ENCODE data around the gene SLC38A3.

The SLC38A3 gene

DNA sequence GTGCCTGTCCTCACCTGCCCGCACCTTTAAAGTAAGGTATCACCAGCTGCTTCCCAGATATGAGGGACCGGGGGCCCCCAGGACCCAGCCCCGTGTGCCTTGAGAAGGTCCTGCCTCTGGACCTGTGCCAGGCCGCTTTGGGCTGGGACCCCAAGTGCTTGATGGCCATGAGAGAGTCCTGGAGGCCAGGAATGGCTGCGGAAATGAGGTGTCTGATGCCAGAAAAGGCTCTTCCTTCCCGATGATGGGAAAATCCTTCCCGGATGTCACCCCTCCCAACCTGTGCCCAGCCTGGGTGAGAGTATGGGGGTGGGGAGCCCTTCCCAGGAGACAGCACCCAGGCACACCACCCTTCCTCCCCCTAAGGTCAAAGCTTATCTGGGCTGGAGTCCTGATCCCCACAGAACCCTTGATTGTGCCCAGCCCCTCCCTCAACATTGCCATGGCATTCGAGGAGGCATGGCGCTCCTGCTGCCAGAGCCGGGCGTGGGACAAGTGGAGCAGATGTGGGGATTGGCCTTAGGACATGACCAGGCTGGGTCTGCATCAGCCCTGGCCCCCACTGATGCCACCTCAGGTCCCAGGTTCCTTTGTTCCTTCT, 35.7 kb upstream of the SLC38A3 start:
- no peak for DNase-seq (ENCODE audit: low spot score)

GRCh38 chr3:50169858-50170257, 35.2 kb upstream of the SLC38A3 start:
- no peak for DNase-seq (ENCODE audit: low spot score)

- no peak for DNase-seq (ENCODE audit: low spot score)
These were observed 34.4 kb upstream of the SLC38A3 start for GRCh38 chr3:50170689-50171088.

DNA sequence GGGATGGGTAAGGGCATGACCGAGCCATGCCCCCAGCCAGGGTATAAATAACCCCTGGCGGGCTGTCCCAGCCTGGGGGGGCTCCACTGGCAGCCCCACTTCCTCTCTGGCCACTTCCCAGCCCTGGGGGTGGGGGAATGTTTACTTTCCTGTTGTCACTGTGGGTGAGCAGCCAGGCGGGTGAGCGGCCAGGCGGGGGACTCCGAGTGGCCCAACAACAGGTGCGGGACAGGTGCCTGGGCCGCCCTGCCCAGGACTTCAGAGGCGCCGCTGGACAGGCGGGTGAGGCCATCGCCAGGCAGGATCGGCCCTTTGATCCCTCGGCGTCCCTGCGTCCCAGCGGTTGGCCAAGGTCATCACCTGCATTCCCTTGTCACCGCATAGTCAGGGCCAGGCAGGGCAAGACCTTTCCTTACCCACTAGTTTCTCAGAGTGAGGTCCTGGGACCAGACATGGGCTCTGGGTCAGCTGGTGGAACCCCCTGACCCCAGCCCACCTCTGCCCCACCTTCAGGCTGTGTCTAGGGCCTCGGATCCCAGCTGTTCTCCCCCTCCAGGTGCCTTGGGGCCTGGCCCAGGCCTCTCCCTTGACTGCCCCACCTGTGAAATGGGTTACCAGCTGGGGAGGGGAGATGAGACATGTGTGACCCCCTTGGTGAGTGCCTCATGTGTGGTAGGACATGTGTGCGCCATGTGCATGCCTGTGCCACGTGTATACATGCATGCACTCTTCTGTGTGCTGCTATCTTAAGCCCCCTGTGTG, 33.4 kb upstream of the SLC38A3 start:
- DNase-seq (ENCODE audit: low spot score), result no peak

DNA sequence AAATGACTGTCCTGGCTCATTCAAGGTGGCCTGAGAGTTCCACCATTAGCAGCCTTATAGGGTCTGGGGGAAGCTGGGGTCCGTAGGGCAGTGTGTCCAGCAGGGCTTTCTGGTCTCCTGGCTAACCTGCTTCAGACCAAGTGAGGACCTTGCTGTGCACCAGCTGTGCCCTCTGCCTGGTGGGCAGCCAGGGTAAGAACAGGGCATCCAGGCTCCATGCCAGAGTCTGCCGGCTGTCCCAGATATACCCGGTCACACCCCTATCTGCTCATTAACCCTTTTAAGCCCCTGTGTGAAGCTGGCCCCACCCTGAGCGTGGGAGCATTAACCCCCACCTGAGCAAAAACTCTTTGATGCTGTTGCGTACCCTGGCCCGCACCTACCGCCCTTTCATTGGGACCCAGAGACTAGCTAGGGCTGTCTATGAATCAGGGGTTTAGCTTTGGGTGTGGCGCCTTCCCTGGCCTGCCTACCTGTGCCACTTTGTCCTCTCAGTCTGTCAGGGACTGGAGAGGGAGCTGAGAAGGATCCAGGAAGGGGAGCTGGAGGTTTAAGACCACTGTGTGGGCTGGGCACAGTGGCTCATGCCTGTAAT, 32.3 kb upstream of the SLC38A3 start:
- no peak for DNase-seq (ENCODE audit: low spot score)

GRCh38 chr3:50173685-50174516, 31.2 kb upstream of the SLC38A3 start:
- no peak for DNase-seq (ENCODE audit: low spot score)

DNA sequence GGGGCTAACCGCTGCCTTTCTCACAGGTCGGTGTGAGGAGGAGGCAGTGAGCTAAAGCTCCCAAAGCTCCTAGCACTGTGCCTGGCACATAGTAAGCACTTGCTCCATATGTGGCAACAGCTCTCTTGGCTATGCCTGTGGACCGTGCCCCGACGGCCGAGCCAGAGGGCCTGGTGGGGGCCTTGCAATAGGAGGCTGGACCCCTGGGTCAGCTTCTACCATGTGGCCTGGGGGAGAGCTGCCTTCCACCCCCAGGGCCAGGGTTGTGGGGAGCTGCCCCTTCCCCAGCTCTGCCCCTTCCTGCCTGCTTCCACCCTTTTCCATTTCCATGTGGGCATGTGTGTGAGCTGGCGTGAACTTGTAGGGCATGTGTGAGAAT, 30.6 kb upstream of the SLC38A3 start:
- no peak for DNase-seq (ENCODE audit: low spot score)

DNA sequence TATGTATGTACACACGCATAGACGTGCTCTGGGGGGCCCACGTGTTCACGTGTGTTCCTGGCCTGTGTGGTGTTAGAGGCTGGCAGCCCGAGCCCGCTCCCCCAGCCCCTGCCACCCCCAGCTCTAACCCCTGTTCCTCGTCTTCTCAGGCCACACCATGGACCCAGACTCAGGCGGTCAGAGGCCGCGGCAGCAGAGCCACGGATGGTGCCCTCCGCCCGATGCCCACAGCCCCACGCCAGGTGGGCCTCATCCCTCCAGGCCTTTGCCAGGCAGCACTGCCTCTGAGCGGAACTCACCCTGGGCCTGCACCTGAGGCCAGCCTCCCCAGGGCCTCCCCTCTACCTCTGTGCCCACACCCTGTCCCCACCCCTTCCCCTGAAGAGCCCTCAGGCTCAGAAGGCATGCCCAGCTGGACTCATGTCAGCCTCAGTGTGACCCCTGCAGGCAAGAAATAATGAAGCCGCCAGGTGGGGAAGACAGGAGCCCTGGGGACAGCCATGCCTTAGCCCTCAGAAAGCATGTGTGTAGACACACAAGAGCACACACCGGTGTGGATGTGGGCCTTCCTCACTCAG, 30.0 kb upstream of the SLC38A3 start:
- DNase-seq (ENCODE audit: low spot score), result no peak

- no peak for DNase-seq (ENCODE audit: low spot score)
These were observed 27.7 kb upstream of the SLC38A3 start for GRCh38 chr3:50177346-50177745.

GRCh38 chr3:50179710-50180109, 25.4 kb upstream of the SLC38A3 start:
- DNase-seq (ENCODE audit: low spot score), result peak; percentile 19

DNA sequence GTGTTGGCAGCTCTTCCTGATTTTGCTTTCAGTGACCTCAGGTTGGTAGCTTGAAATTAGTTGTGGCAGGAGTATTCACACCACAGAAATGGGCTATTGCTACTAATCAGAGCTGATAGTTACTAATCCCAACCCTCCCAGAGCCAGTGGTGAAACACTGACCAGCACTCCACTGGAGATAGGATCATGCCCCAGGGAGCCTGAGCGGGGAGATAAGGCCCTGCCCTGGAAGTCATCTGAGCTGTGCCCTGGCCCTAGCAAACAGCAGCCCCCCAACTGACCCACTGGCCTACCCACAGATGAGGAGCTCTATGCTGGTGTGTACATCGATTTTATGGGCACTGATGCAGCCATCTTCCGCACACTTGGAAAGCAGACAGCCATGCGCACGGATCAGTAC, 23.1 kb upstream of the SLC38A3 start:
- DNase-seq (ENCODE audit: low spot score), result no peak

DNA sequence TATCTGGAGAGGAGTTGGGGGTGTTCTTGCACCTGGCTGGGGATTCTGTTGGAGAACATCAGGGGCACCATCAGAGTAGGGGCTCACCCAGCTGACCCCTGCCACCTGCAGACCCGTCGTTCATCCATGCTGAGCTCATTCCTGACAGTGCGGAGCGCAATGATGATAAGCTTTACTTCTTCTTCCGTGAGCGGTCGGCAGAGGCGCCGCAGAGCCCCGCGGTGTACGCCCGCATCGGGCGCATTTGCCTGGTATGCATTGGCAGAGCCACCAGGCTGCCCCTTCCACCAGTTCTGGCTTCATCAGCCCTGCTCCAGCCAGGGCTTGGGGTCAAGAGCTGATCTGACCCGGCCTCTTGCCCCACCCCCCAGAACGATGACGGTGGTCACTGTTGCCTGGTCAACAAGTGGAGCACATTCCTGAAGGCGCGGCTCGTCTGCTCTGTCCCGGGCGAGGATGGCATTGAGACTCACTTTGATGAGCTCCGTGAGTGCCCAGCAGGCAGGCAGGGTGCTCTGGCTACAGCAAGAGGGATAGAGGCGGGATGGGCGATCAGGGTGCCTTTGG, 22.5 kb upstream of the SLC38A3 start:
- DNase-seq (ENCODE audit: low spot score), result no peak

GRCh38 chr3:50183755-50184154, 21.3 kb upstream of the SLC38A3 start:
- no peak for DNase-seq (ENCODE audit: low spot score)

GRCh38 chr3:50184242-50184978, 20.7 kb upstream of the SLC38A3 start:
- DNase-seq (ENCODE audit: low spot score), result no peak

DNA sequence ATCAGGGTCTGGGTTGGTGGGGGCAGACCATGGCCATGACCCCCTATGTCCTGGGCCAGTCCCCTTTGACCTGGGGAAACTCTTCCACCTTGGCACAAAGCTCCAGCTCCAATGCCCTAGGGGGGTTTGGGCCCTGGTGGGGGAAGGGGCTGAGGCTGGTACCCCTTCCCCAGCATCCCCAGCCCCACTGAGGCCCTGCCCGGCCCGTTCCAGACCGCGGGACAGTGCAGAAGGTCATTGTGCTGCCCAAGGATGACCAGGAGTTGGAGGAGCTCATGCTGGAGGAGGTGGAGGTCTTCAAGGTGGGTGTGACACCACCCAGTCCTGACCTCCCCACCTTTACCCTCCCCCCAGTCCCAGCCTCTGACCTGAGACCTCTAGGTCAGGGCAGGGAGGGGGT, 19.8 kb upstream of the SLC38A3 start:
- DNase-seq (ENCODE audit: low spot score), result no peak

- no peak for DNase-seq (ENCODE audit: low spot score)
These were observed 19.0 kb upstream of the SLC38A3 start for GRCh38 chr3:50186096-50186495.

- no peak for DNase-seq (ENCODE audit: low spot score)
These were observed 17.3 kb upstream of the SLC38A3 start for GRCh38 chr3:50187750-50188149.

DNA sequence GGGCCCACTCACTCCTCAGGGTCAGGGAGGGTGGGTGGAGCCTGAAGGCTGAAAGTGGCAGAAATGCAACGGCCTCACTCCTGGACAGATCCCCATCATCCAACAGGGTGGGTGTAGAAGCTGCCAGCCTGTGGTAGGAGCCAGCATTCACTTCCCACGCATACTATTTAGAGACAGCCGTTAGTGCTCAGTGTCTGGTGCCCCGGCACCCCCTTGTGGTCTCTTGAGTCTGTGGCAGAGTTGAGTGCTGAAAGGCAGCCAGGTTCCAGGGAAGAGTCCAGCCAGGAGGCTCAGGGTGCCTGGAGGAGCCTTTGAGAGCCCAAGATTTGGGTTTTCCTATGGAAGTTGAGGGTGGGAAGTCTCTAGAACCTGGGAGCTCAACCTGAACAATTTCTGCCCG, 15.8 kb upstream of the SLC38A3 start:
- DNase-seq (ENCODE audit: low spot score), result peak; percentile 39

DNA sequence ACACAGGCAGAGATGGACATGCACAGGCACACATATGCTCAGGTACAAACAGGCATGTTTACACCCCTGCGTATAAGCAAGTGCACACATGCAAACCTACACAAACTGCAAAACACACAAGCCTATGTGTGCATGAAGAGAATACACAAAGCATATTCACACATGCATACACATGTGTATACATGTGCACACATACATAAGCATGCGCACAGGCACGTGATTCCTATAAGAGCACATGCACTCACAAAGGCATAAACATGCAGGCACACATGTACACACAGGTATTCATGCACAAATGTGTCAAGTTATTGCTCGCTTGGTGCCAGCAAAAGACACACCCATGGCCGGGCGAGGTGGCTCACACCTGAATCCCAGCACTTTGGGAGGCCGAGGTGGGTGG, 15.1 kb upstream of the SLC38A3 start:
- DNase-seq (ENCODE audit: low spot score), result no peak

- no peak for DNase-seq (ENCODE audit: low spot score)
These were observed 14.0 kb upstream of the SLC38A3 start, which contains the start of gene GNAT1 for GRCh38 chr3:50190936-50191660. TSS of gene GNAT1 (plus strand) at chr3:50191610. CDS start at chr3:50191726, 116 bp downstream.

All from LoVo (cell line).